ENCODE measurements around the gene NFASC.

- TF ChIP-seq CTCF (IDR thresholded peaks at IDR 0.05) (no peak), POLR2A (IDR thresholded peaks at IDR 0.05) (no peak)
Observed at GRCh38 chr1:204935155-204935554, 64.5 kb downstream of the NFASC start.

Data from adrenal gland (tissue), 5 donors.